ENCODE data around the gene NLGN4Y. TPM values are rescaled to one million over a fixed set of nuclear protein-coding genes. Genes with fewer than 3 reads are reported as not detected.

NLGN4Y gene
- total and polyA plus RNA-seq, 12 donors = 0.23 to 1.4 (median 0.71) TPM; not detected in 3

GRCh38 chrY:14798010-14798409, 273.7 kb downstream of the NLGN4Y start:
- intact Hi-C loops (cut with DNase I) = no loop called here
- Histone ChIP-seq H3K9me3 (no peaks in the 10 kb centered on the region), H3K4me1 (no peaks in the 10 kb centered on the region), H3K27me3 (no peaks in the 10 kb centered on the region), H3K36me3 (no peaks in the 10 kb centered on the region), H3K4me3 (no peak overlapping the region), H3K27ac (no peak overlapping the region)
- WGBS, 2 donors = 87 to 93% methylated on average over 2 of the region's 2 CpGs
- no peak for TF ChIP-seq CTCF (IDR thresholded peaks at IDR 0.05)
- no peak for DNase-seq
- ATAC-seq = no peak

DNA sequence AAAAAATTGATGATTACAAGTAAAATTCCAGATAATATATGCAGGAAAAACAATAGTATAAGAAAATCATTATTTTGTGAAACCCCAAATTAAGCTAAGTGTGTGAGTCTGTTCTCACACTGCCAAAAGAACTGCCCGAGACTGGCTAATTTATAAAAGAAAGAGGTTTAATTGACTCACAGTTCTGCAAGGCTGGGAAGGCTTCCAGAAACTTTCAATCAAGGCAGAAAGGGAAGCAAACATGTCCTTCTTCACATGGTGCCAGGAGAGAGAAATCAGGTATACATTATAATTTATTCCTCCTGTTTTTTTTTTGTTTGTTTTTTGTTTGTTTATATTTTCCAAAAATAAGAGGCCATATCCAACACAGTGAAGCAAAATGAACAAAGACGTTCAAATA, 276.8 kb downstream of the NLGN4Y start:
- Histone ChIP-seq H3K27me3 (no peaks in the 10 kb centered on the region), H3K36me3 (no peaks in the 10 kb centered on the region), H3K9me3 (no peaks in the 10 kb centered on the region), H3K27ac (no peak overlapping the region), H3K4me3 (no peak overlapping the region), H3K4me1 (no peaks in the 10 kb centered on the region)
- ATAC-seq (no peak), DNase-seq (no peak)
- TF ChIP-seq CTCF (IDR thresholded peaks at IDR 0.05) = no peak
- intact Hi-C loops (cut with DNase I) = no loop called here
- 73 to 76% methylated on average over 2 of the region's 2 CpGs for WGBS, 2 donors

DNA sequence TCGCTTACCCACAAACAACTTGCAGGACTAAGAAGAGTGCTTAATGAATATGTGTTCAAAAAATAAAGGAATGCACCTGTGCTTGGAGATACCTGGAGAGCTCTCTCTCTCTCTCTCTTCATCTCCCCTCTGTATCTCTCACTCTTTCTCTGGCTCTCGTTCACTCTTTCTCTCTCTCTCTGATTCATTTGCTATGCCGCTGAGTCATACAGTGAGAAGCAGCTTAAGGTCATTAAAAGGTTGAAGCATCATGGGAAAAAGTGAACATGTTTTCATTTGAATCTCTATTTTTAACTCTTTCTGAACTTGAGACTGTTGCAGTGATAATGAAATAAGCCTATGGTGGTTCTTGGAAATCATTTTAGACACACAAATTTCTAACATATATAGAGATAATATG, 277.8 kb downstream of the NLGN4Y start:
- no peaks in the 10 kb centered on the region for H3K9me3 ChIP-seq
- no peak for ATAC-seq
- no peaks in the 10 kb centered on the region for H3K27me3 ChIP-seq
- no peak overlapping the region for H3K27ac ChIP-seq
- H3K4me3 ChIP-seq = no peak overlapping the region
- intact Hi-C loops (cut with DNase I) = no loop called here
- WGBS, 2 donors = 60 to 84% methylated on average over 2 to 3 of the region's 3 CpGs
- no peak for DNase-seq
- no peaks in the 10 kb centered on the region for H3K4me1 ChIP-seq
- H3K36me3 ChIP-seq = no peaks in the 10 kb centered on the region
- TF ChIP-seq CTCF (IDR thresholded peaks at IDR 0.05) = no peak

DNA sequence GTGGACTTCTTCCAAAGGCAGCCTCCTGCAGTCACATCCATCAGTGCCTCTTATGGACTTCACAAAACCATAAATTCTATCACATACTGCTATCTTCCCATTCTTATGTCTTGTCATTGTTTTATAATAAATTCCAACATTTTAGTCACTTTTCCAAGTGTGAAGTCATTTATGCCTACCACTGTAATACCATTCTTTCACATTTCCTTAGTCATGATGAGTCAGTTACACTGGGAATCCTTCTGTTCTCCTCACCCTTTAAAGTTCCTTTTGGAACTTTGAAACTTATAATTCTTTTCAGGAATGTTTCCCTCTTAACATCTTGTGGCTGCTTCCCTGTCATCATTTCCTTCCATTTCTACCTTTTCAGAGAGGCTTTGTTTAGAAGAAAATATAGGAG, 279.7 kb downstream of the NLGN4Y start:
- no peak for TF ChIP-seq CTCF (IDR thresholded peaks at IDR 0.05)
- Histone ChIP-seq H3K36me3 (no peaks in the 10 kb centered on the region), H3K4me3 (no peak overlapping the region), H3K27me3 (no peaks in the 10 kb centered on the region), H3K4me1 (no peaks in the 10 kb centered on the region), H3K9me3 (no peaks in the 10 kb centered on the region), H3K27ac (no peak overlapping the region)
- intact Hi-C loops (cut with DNase I) = no loop called here
- ATAC-seq = no peak
- DNase-seq = no peak

GRCh38 chrY:14818452-14818851, 294.1 kb downstream of the NLGN4Y start:
- Histone ChIP-seq H3K27ac (no peak overlapping the region), H3K27me3 (no peaks in the 10 kb centered on the region), H3K4me1 (no peaks in the 10 kb centered on the region), H3K36me3 (no peaks in the 10 kb centered on the region), H3K4me3 (no peak overlapping the region), H3K9me3 (no peaks in the 10 kb centered on the region)
- TF ChIP-seq CTCF (IDR thresholded peaks at IDR 0.05) = no peak
- no peak for ATAC-seq
- intact Hi-C loops (cut with DNase I) = no loop called here
- DNase-seq = no peak

Data from heart right ventricle (tissue), 16 donors.